ENCODE results near the gene ANKRD10.

DNA sequence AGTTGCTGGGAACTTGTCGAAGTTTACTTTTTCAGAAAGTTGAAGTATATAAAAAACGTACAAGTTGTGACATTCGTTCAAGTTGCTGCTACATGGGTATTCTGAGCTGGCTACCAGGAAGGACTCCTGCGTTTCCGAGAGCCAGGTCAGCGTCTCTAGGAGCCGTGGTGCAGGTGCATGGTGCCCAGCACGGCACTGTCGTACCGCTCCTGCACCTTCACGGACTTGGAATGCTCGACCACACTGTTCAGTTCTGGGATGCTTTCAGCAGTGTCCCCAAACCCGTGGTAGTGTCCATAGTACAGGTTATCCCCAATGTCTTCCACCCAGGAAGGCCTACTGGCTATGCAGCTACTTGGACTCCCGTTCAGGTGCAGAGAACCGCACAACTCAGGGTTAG is 35.4 kb downstream of the ANKRD10 start:
- TF ChIP-seq POLR2A (IDR thresholded peaks at IDR 0.05), result no peak
- TF ChIP-seq, protein P1, sequence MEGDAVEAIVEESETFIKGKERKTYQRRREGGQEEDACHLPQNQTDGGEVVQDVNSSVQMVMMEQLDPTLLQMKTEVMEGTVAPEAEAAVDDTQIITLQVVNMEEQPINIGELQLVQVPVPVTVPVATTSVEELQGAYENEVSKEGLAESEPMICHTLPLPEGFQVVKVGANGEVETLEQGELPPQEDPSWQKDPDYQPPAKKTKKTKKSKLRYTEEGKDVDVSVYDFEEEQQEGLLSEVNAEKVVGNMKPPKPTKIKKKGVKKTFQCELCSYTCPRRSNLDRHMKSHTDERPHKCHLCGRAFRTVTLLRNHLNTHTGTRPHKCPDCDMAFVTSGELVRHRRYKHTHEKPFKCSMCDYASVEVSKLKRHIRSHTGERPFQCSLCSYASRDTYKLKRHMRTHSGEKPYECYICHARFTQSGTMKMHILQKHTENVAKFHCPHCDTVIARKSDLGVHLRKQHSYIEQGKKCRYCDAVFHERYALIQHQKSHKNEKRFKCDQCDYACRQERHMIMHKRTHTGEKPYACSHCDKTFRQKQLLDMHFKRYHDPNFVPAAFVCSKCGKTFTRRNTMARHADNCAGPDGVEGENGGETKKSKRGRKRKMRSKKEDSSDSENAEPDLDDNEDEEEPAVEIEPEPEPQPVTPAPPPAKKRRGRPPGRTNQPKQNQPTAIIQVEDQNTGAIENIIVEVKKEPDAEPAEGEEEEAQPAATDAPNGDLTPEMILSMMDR (IDR thresholded peaks at IDR 0.05), result no peak
